ENCODE measurements around the gene ATP6V0E1.
"Not testable (repeated sequence)": the region's sequence is repeated elsewhere in the genome, so short reads cannot be mapped to it uniquely, and the experiment has no call there.

The ATP6V0E1 gene

GRCh38 chr5:173004013-173004412, 20.4 kb downstream of the ATP6V0E1 start:
- DNase-seq (ENCODE audit: low read depth), result no peak

- no peak for DNase-seq (ENCODE audit: low read depth)
Observed at GRCh38 chr5:173004447-173004846, 20.9 kb downstream of the ATP6V0E1 start.

GRCh38 chr5:173010021-173010420, 26.4 kb downstream of the ATP6V0E1 start:
- no peak for DNase-seq (ENCODE audit: low read depth)

- DNase-seq (ENCODE audit: low read depth), result peak; percentile 24
Observed at GRCh38 chr5:173010547-173011464, 27.2 kb downstream of the ATP6V0E1 start.

- no peak for DNase-seq (ENCODE audit: low read depth)
Observed at GRCh38 chr5:173011566-173011965, 28.0 kb downstream of the ATP6V0E1 start.

- DNase-seq (ENCODE audit: low read depth), result no peak
Observed at GRCh38 chr5:173012882-173013281, 29.3 kb downstream of the ATP6V0E1 start.

GRCh38 chr5:173014671-173015070, 31.1 kb downstream of the ATP6V0E1 start:
- DNase-seq (ENCODE audit: low read depth), result no peak

- DNase-seq (ENCODE audit: low read depth), result no peak
Observed at GRCh38 chr5:173015192-173015591, 31.6 kb downstream of the ATP6V0E1 start.

GRCh38 chr5:173015598-173016455, 32.3 kb downstream of the ATP6V0E1 start:
- no peak for DNase-seq (ENCODE audit: low read depth)

GRCh38 chr5:173016598-173017046, 33.1 kb downstream of the ATP6V0E1 start:
- peak; percentile 28 for DNase-seq (ENCODE audit: low read depth)

GRCh38 chr5:173017087-173017486, 33.5 kb downstream of the ATP6V0E1 start:
- not testable (repeated sequence) for DNase-seq (ENCODE audit: low read depth)

GRCh38 chr5:173018358-173018757, 34.8 kb downstream of the ATP6V0E1 start:
- no peak for DNase-seq (ENCODE audit: low read depth)

- DNase-seq (ENCODE audit: low read depth), result no peak
Observed at GRCh38 chr5:173020154-173020581, 36.6 kb downstream of the ATP6V0E1 start.

- DNase-seq (ENCODE audit: low read depth), result no peak
Observed at GRCh38 chr5:173020643-173021042, 37.1 kb downstream of the ATP6V0E1 start.

- no peak for DNase-seq (ENCODE audit: low read depth)
Observed at GRCh38 chr5:173025651-173026050, 42.1 kb downstream of the ATP6V0E1 start.

GRCh38 chr5:173027905-173028304, 44.3 kb downstream of the ATP6V0E1 start:
- no peak for DNase-seq (ENCODE audit: low read depth)

GRCh38 chr5:173028811-173029327, 45.3 kb downstream of the ATP6V0E1 start:
- DNase-seq (ENCODE audit: low read depth), result no peak

- DNase-seq (ENCODE audit: low read depth), result no peak
Observed at GRCh38 chr5:173029499-173029921, 45.9 kb downstream of the ATP6V0E1 start.

- DNase-seq (ENCODE audit: low read depth), result not testable (repeated sequence)
Observed at GRCh38 chr5:173032096-173032495, 48.5 kb downstream of the ATP6V0E1 start.

- DNase-seq (ENCODE audit: low read depth), result no peak
Observed at GRCh38 chr5:173032730-173033129, 49.2 kb downstream of the ATP6V0E1 start.

- no peak for DNase-seq (ENCODE audit: low read depth)
Observed at GRCh38 chr5:173033923-173034322, 50.4 kb downstream of the ATP6V0E1 start.
